NCI-H128 (cell line): Measurements from ENCODE around the gene GPATCH1.
"Not testable (repeated sequence)": the region's sequence is repeated elsewhere in the genome, so short reads cannot be mapped to it uniquely, and the experiment has no call there.

Source experiments
- DNase-seq: peaks from one replicate; lab custom pipeline; 2025; ENCODE audit not compliant: unreplicated experiment; lab: John Stamatoyannopoulos, UW

GPATCH1 gene

DNA sequence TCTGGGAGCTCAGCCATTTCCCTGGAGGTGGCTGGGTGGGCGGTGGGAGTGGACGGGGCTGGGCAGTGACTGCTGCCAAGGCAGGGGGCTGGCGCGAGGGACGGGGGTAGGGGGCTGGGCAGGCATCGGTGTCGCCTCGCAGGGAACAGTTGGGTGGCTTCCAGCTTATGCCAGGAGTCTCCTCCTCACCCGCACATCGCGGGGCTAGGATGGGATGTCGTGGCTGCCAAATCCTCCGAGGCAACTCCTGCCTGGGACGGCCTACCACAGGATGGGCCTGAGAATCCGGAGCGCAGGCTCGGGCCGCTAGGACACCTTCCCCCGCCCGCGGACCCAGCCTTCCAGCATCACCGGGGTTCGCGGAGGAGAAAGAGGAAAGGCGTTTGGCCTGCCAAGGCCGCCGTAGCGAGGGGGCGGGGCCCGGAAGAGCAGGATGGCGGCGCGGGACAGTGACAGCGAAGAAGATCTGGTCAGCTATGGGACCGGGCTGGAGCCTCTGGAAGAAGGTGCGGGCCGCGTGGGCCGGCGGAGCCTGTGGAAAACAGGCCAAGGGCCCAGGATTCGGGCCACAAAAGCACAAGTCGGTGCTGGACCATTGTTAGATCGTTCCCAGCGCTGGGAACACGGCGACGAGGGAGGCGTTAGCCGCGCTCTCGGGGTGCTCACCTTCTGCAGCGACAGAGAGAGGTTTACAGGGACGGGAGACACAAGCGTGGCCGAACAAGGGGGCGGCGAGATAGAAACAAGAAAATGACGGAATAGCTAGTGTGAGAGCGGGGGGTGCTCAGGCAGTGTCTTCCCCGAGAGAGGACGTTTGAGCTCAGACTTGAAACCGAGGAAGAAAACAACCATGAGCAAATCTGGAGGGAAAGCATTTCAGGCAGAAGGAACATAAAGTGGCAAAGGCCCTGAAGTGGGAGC lies at the start of gene GPATCH1:
TSS of gene GPATCH1 (plus strand) at position 421 of the 921 bp plus-strand sequence. CDS start at position 434, 13 bp downstream.
- DNase-seq = peak; percentile 68

DNA sequence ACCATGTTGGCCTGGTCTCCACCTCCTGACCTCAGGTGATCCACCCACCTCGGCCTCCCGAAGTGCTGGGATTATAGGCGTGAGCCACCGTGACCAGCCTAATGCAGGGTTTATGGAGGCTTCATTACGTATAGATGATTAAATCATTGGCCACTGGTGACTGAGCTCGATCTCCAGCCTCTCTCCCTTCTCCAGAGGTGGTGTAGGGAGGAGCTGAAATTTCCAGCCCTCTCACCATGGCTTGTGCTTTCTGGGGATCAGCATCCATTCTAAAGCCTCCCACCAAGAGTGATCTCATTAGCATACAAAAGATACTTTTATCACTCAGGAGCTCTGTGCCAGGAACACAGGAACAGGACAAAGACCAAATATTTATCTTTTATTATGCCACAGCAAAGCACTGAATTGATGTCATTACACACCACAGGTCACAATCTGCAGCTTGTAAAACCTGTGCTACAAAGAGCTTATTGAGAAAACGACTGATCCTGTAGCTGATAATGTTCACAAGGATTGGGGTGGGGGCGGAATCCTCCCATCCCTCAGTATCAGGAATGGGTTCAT lies 48.7 kb upstream of the GPATCH1 start:
- DNase-seq = no peak

GRCh38 chr19:33035461-33035860 lies 45.5 kb upstream of the GPATCH1 start:
- no peak for DNase-seq

DNA sequence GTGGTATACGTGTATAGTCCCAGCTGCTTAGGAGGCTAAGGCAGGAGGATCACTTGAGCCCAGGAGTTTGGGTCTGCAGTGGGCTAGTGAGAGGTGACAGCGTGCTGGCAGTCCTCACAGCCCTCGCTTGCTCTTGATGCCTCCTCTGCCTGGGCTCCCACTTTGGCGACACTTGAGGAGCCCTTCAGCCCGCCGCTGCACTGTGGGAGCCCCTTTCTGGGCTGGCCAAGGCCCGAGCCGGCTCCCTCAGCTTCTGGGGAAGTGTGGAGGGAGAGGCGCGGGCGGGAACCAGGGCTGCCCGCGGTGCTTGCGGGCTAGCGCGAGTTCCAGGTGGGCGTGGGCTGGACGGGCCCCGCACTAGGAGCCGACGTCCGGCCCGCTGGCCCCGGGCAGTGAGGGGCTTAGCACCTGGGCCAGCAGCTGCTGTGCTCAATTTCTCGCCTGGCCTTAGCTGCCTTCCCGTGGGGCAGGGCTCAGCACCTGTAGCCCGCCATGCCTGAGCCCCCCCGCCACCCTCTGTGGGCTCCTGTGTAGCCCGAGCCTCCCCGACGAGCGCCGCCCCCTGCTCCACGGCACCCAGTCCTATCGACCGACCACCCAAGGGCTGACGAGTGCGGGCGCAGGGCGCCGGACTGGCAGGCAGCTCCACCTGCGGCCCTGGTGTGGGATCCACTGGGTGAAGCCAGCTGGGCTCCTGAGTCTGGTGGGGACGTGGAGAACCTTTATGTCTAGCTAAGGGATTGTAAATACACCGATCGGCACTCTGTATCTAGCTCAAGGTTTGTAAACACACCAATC lies 44.4 kb upstream of the GPATCH1 start:
- not testable (repeated sequence) for DNase-seq

GRCh38 chr19:33037168-33038025 lies 43.6 kb upstream of the GPATCH1 start:
- DNase-seq = not testable (repeated sequence)

GRCh38 chr19:33039108-33039599 lies 41.8 kb upstream of the GPATCH1 start:
- no peak for DNase-seq

DNA sequence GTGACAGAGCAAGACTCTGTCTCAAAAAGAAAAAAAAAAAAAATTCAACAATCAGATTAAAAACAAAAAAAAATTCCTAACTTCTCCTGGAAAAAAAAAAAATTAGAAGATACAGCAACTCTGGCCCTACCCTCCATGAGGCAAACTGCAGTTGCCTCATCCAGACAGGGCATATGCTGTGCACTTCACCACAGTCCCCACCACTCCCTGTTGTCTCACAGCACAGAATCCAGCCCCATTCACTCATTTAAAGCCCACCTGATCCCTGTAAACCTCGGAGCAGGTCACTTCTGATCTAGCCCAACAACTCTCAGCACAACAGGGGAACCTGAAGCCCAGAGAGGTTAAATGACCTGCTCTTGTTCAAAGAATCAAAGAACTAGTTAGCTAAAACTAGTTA lies 41.2 kb upstream of the GPATCH1 start:
- DNase-seq = no peak

- no peak for DNase-seq
Observed at GRCh38 chr19:33040994-33041827, 39.8 kb upstream of the GPATCH1 start.

GRCh38 chr19:33041828-33042160 lies 39.2 kb upstream of the GPATCH1 start:
- not testable (repeated sequence) for DNase-seq

GRCh38 chr19:33047422-33047821 lies 33.6 kb upstream of the GPATCH1 start:
- DNase-seq = no peak

DNA sequence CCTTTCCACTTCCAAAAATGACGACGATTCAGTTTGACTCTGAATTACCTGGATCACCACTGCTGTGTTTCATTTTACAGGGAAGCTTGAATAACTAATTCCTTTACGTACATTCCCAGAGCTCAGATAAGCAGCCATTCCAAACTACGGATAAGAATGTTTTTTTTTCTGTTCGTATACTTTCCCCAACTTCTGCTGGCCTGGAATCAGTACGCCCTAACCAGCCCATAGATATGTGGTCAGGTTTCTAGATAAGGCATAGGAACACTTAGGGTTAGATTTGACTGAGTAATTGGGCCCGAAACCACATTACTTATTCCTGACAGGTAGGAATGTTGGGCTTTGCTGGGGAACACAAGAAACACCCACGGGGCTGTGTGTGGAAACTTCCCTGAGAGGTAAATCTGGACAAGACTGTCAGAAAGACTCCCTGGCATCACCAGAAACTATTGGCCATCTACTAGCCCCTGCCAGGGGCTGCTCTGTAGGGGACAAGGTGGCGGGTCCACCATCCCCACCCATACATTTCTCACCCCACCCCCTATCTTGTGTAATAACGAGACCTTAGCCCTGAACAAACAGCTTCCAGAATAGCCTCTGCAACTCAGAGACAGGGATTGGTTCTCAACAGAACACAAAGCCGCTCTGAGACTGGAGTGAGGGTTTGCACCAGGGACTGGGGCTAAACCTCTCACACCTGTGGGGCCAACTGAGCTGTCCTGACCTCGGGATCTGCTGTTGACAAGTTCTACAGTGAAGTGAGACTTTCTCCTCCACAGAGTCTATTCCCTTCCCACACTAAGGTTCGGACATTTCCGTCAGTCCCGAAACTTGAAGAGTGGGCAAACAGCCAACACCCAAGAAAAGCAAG lies 31.9 kb upstream of the GPATCH1 start:
- DNase-seq = no peak

DNA sequence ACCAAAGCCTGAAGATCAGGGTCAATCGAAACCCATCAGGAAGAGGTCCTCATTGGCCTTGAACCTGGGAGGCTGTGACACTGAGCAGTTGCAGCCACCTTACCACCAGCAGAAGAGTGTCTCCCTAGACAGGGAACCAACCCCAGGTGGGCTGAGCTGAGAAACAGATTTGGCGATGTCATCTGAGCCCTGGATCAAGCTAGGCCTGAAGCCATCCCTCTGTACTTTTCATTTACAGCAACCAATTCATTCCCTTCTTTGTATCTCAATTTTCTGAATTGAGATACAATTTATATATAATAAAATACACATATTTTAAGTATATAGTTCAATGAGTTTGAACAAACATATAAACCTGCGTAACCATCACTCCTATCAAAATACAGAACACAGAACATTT lies 30.9 kb upstream of the GPATCH1 start:
- DNase-seq = no peak

DNA sequence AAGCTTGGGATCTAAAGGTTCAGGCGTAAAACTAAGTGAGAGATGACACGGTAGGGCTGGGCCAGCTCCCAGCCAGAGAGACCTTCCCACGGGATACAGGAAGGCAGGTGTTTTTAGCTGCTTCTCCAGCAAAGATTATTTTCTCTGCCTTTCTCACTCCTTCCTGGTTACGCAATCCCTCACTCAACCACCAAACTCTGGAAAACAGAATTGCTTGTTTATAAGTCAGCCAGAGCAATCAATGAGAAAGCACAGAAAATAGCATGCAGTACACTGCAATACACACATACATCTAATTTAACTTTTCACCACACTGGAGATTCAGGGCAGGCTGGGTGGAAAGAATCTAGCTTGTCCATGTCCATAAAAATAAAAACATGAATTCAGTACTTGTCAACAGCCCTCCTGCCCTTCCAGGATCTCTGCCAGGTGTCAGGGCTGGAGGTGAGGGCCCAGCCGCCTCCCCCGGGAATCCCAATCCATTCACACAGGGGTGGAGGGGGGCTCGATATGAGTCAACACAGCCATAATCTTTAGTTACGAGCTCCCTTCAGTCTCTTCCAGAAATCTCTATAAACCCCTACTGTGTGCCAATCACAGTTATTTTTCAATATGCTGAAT lies 28.5 kb upstream of the GPATCH1 start:
- no peak for DNase-seq

GRCh38 chr19:33054623-33055022 lies 26.4 kb upstream of the GPATCH1 start:
- DNase-seq = no peak

DNA sequence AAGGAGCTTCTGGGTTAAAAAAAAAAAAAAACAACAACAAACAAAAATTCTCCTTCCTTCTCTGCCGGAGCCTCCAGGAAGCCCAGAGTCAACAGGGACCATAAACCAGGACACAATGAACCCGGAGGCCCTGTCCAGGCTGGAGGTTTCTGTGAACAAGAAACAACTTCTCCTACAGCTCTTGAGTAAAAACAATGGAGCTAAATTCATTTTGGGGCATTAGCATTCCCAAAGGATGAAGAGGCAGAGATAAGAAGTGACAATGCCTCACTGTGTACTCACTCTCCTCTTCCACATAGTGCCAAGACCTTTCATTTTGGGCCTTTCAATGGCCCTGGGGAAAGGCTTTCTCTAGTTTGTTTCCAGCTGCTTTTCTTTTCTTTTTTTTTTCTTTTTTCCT lies 25.3 kb upstream of the GPATCH1 start:
- DNase-seq = no peak

DNA sequence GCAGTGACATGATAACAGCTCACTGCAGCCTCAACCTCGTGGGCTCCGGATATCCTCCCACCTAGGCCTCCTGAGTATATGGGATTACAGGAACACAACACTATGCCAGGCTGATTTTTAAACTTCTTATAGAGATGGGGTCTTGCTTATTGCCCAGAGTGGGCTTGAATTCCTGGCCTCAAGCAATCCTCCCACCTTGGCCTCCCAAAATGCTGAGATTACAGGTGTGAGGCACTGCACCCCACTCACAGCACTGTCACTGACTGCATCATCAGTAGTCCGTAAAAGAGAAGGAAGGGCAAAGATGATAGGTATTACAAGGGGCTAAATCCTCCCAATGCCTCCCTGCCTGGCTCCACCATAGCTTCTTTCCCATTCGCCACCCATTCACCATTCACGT lies 20.4 kb upstream of the GPATCH1 start:
- DNase-seq = no peak

- no peak for DNase-seq
Observed at GRCh38 chr19:33062902-33063301, 18.1 kb upstream of the GPATCH1 start.

GRCh38 chr19:33063356-33063752 lies 17.6 kb upstream of the GPATCH1 start:
- DNase-seq = peak; percentile 6
